MG63 (cell line): ENCODE measurements around the gene BAHD1. TPM values are rescaled to one million over a fixed set of nuclear protein-coding genes. Genes with fewer than 3 reads are reported as not detected.

Experiments
- DNase-seq: peaks from one replicate; pipeline ENCODE4 v3.0.0-alpha.2; 2020
- H3K27me3 ChIP-seq: fragments of 250-450 bp; sonication (Bioruptor Pico); 2 replicates; pipeline ENCODE4 v1.5.1; 2020; ENCODE audit warnings: mild to moderate bottlenecking, moderate library complexity
- H3K36me3 ChIP-seq: fragments of 250-450 bp; sonication (Bioruptor Pico); 2 replicates; pipeline ENCODE4 v1.5.1; 2020; ENCODE audit warnings: mild to moderate bottlenecking, moderate library complexity
- H3K4me3 ChIP-seq: fragments of 250-450 bp; sonication (Bioruptor Pico); 2 replicates; pipeline ENCODE4 v1.5.1; 2020; ENCODE audit warnings: mild to moderate bottlenecking, moderate library complexity
- H3K9me3 ChIP-seq: fragments of 250-450 bp; sonication (Bioruptor Pico); 2 replicates; pipeline ENCODE4 v1.5.1; 2020; ENCODE audit warnings: mild to moderate bottlenecking, moderate library complexity
- total RNA-seq: library from RNA; depleted of rRNA; stranded (reverse); fragments of >200 nt; shearing (Covaris generic); gene quantifications from 2 replicates; pipeline ENCODE4 v1.2.3, GENCODE V29; 2014; ENCODE audit warnings: low replicate concordance

The BAHD1 gene
- total RNA-seq, 1 experiment from 2014 or later = 8.2 TPM

DNA sequence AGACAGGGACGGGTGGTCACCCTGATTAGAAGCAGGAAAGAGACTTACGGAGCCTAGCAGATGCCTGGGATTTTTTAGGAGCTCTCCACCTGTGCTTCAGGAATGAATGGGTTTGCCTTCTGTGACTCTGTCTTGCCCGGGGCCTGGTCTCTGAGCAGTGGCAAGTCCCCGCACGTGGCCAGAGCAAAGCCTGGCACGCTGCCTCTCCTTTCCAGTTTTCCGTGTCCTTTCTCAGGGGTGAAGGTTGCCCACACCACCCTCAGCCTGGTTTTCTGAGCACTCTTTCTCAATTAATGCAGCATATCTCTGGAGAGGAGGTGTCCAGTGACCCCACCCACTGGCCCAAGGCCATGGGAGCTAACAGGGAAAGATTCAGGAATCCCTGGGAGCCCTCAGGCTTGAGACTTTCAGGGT lies 15.6 kb downstream of the BAHD1 start:
- Histone ChIP-seq H3K27me3 (no peaks in the 10 kb centered on the region), H3K4me3 (no peak overlapping the region), H3K36me3 (no peaks in the 10 kb centered on the region), H3K9me3 (no peaks in the 10 kb centered on the region)
- no peak for DNase-seq

DNA sequence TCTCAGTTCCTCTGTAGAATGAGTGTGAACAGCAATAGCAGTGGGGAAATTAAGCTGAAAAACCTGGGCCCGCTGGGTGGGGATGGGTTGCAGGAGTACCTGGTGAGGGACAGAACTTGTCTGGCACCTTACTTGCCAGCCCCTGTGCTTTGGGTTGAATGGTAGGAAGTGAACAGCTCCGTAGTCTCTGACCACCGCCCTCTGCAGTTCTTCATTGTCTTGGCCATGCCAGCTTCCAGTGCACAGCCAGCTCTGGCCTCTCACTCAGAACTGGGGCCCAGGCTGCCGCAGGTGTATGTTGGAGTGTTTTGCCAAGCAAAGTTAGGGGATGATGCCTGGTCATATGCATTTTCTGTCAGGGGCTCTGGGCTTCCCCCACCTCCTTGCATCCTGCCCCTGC lies 16.0 kb downstream of the BAHD1 start:
- Histone ChIP-seq H3K4me3 (no peak overlapping the region), H3K36me3 (no peaks in the 10 kb centered on the region), H3K9me3 (no peaks in the 10 kb centered on the region), H3K27me3 (no peaks in the 10 kb centered on the region)
- DNase-seq = no peak

DNA sequence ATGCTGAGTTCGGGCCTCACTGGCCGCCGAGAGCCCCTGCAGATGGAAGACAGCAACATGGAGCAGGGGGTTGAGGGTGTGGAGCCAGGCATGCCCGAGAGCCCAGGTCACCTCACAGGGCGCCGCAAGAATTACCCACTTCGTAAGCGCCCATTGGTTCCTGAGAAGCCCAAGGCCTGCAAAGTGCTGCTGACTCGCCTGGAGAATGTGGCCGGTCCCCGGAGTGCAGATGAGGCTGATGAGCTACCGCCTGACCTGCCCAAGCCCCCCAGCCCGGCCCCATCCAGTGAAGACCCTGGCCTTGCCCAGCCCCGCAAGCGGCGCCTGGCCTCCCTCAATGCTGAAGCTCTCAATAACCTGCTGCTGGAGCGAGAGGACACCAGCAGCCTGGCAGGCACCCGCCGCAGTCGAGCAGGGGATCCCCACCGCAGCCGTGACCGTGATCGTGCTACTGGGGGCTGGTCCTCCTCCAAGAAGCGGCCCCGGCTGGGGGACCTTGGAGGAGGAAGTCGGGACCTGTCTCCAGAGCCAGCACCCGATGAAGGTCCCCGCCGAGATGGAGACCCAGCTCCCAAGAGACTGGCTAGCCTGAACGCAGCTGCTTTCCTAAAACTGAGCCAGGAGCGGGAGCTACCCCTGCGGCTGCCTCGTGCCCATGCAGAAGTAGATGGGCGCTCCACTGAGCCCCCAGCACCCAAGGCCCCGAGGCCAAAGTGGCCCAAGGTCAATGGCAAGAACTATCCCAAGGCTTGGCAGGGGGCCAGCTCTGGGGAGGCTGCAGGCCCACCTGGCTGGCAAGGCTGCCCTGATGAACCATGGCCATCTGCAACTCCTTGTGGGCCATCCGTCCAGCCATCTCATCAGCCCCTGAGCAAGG lies 18.0 kb downstream of the BAHD1 start:
- 0 out of 2 replicates have a peak, but pooled peaks cover 4% of the 10 kb centered on the region for H3K36me3 ChIP-seq
- DNase-seq = no peak
- H3K27me3 ChIP-seq = no peaks in the 10 kb centered on the region
- H3K9me3 ChIP-seq = no peaks in the 10 kb centered on the region
- no peak overlapping the region for H3K4me3 ChIP-seq

DNA sequence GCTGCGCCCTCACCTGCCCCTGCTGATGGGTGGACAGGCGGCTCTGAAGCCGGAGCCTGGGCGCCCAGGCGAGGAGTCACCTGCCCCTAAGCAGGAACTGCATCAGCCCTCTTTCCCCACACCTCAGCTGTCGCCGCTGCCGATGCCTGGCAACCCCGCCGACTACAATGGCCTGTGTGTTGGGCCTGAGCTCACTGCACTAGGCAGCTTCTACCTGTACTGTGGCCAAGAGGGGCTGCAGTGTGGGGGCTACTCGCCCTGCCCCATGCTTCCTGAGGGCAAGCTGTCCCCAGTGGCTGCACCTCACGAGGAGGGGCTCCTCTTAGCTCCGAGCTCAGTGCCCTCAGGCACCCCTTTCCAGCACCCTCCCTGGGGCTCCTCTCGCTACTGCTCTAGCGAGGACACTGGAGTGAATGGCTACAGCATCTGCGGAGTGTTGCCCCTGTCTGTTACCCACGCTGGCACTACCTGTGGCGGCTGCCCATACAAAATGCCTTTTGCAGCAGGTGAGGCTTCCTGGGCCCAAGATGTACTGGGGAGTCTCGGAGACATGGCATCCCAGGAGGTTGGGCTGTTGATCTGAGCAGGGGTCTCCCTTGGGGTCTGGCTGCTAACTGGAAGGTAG lies 18.8 kb downstream of the BAHD1 start:
- H3K36me3 ChIP-seq = peaks cover 8% of the 10 kb centered on the region; the same call in 1 of the 2 replicates
- DNase-seq = no peak

DNA sequence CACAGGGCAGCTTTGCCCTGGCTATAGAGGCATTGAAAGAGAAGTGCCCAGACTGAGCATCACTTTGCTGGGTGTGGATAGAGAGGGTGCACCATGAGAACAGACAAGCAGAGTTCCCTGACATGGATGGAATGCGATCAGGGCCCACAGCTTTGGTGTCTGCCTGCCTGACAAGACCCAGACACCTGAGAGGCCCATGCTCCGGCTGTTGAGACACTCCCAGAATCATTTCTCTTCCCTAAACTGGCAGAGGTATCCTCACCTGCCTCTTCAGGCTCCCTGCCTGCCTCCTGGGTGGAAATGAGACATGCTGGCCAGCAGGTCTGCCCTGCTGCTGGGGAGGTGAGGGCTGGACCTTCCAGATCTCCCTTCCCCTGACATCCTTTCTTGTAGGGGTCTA lies 19.7 kb downstream of the BAHD1 start:
- DNase-seq = no peak
- H3K36me3 ChIP-seq = peaks cover 8% of the 10 kb centered on the region
- H3K27me3 ChIP-seq = no peaks in the 10 kb centered on the region
- no peak overlapping the region for H3K4me3 ChIP-seq
- H3K9me3 ChIP-seq = no peaks in the 10 kb centered on the region

More for the DNA sequence above, 18.8 kb downstream of the BAHD1 start:
- no peak overlapping the region for H3K4me3 ChIP-seq
- no peaks in the 10 kb centered on the region for H3K27me3 ChIP-seq
- no peaks in the 10 kb centered on the region for H3K9me3 ChIP-seq

DNA sequence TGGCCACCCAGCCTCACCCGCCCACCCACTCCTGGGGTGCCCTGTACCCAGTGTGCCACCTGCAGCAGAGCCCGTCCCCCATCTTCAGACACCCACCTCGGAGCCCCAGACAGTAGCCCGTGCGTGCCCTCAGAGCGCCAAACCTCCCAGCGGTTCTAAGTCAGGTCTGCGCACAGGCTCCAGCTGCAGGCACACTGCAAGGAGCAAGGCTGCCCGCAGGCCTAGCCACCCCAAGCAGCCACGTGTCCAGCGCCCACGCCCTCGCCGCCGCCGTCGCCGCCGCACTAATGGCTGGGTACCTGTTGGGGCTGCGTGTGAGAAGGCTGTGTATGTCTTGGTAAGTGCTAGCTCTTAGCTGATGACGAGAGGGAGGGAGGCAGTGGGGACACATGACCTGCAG lies 21.2 kb downstream of the BAHD1 start:
- Histone ChIP-seq H3K27me3 (no peaks in the 10 kb centered on the region), H3K36me3 (peaks cover 8% of the 10 kb centered on the region), H3K9me3 (no peaks in the 10 kb centered on the region), H3K4me3 (no peak overlapping the region)
- no peak for DNase-seq

DNA sequence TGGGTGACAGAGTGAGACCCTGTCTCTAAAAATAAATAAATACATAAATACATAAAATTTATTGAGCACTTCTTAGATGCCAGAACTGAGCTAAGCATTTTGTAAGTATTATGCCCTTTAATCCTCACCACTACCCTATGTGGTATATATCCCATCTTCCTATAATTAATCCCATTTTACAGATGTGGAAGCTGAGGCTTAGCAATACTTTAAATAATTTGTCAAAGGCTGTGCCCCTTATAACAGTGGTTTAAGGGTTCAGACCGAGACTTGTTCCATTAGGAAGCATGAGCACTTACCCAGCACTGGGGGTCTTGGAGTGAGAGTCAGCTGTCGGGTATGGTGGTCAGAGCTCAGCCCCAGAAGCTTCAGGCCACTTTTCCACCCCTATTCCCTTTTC lies 22.5 kb downstream of the BAHD1 start:
- Histone ChIP-seq H3K36me3 (peaks cover 8% of the 10 kb centered on the region), H3K27me3 (no peaks in the 10 kb centered on the region), H3K9me3 (no peaks in the 10 kb centered on the region), H3K4me3 (no peak overlapping the region)
- DNase-seq = no peak

DNA sequence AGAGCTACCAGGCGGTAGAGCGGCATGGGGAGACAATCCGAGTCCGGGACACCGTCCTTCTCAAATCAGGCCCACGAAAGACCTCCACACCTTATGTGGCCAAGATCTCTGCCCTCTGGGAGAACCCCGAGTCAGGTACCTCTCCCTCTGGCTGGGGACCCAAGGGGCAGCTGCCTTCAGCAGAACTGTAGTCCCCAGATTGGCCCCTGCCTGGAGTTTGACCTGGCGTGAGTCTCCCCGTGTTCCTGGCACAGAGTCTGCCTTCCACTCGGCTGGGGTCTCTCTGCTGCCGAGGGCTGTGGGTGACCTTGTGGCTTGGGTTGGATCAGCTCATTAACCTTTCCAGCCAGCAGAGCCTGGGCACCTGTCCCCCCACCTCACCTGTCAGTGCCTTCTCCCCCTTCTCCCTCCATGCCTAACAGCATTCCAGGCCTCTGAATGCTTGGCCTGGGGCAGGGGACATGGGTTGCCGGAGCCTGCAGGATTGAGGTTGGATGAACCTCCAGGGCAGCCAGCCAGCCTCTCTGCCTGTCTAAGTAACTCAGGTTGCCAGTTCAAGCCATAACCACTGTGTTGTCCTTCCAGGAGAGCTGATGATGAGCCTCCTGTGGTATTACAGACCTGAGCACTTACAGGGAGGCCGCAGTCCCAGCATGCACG lies 23.3 kb downstream of the BAHD1 start:
- H3K36me3 ChIP-seq = peaks cover 8% of the 10 kb centered on the region
- H3K4me3 ChIP-seq = no peak overlapping the region
- H3K27me3 ChIP-seq = no peaks in the 10 kb centered on the region
- no peaks in the 10 kb centered on the region for H3K9me3 ChIP-seq
- DNase-seq = no peak

DNA sequence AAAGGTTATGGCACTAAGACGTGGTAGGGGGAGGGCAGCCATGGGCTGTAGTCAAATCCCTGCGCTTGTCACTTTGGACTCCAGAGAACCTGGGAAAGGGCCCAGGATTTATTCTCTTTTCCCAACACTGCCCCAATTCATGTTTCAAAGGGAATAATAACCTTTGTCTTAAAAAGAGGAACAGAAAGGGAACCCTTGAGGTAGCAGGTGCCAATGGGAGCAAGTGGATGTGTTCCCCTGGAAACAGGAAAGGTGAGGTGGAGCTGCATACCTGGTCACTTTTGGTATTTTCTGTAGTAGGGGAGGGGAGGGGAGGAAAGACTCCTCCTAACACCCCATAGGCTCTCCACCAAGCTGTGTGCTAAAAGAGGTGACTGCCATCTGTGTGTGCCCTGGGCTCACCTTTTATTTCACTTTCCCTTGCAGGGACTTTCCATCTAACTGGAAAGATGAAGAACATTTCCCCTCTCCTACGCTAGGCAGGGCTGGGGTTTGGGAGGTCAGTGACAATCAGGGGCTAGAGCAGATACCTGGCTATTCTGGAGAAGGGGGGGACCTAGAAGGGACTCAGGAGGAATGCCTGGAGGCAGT lies 23.9 kb downstream of the BAHD1 start:
- DNase-seq = no peak
- H3K36me3 ChIP-seq = peaks cover 8% of the 10 kb centered on the region
- H3K27me3 ChIP-seq = no peaks in the 10 kb centered on the region
- no peaks in the 10 kb centered on the region for H3K9me3 ChIP-seq
- H3K4me3 ChIP-seq = no peak overlapping the region

DNA sequence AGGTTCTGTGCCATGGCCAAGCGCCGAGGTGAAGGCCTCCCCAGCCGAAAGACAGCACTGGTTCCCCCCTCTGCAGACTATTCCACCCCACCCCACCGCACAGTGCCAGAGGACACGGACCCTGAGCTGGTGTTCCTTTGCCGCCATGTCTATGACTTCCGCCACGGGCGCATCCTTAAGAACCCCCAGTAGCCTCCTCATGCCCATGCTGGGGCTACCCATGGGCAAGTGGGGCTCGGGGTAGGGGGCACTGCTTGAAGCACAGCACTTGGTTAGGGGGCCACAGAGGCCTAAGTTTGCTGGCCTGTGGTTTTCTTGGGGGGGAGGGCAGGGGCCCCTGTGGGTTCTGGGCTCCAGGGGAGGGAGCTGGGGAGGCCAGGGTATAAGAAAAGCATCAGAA lies 25.2 kb downstream of the BAHD1 start:
- Histone ChIP-seq H3K27me3 (no peaks in the 10 kb centered on the region), H3K36me3 (peaks cover 8% of the 10 kb centered on the region), H3K9me3 (no peaks in the 10 kb centered on the region), H3K4me3 (no peak overlapping the region)
- no peak for DNase-seq

DNA sequence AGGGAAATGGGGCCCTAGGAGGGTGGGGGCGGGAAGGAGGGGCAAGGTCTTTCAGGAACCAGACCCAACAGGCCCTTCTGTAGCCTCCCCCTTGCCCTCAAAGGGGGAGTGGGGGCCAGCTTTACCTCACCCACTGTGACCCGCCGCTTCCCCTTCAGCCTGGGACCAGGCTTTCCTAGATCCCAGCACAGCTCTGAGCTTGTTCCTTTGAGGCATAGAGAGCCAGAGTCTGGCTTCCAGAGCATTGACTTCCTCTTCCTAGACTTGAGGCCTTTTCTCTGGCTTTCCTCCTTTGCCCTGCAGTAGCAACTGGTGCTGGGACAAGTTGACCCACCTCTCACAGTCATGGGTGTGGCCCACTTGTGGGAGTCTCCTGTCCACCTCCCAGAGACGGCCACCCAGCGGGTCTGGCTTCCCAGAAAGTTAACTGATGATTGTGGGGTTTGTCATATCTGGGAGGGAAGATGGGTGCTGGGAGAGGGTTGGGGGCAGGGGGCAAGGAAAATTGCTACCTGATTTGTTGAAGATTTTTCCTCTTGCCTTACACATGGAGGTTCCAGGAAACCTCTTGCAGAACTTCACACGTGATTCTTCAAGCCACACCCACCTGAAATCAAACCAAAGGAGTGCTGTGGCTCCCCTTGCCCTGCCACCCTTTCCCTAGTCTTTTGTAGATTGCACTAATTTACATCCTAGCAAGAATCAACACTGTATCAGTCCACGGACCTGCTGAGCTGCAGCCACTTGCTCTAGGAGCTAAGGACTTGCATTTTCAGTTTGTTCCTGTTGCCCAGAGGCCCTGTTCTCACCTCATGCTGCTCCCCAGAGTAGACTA lies 25.9 kb downstream of the BAHD1 start:
- Histone ChIP-seq H3K4me3 (no peak overlapping the region), H3K9me3 (no peaks in the 10 kb centered on the region), H3K27me3 (no peaks in the 10 kb centered on the region), H3K36me3 (peaks cover 8% of the 10 kb centered on the region)
- DNase-seq = no peak

DNA sequence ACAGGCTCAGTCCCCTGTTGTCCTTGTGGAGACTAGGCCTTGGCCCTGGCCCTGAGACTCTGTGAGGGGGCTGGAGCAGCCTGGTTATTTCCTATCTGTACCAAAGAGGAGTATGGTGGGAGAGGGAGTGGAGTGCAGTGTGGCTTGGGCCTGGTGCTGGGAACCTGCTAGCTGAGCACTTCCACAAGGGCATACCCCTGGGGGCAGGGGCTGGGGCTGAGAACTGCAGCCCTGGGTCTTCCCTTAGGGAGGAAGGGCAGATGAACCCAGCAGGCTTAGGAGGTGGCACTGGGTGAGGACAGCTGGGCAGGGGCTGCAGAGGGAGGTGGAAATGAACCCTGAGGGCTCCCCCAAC lies 26.5 kb downstream of the BAHD1 start:
- Histone ChIP-seq H3K4me3 (no peak overlapping the region), H3K9me3 (no peaks in the 10 kb centered on the region), H3K27me3 (no peaks in the 10 kb centered on the region), H3K36me3 (peaks cover 8% of the 10 kb centered on the region)
- no peak for DNase-seq

DNA sequence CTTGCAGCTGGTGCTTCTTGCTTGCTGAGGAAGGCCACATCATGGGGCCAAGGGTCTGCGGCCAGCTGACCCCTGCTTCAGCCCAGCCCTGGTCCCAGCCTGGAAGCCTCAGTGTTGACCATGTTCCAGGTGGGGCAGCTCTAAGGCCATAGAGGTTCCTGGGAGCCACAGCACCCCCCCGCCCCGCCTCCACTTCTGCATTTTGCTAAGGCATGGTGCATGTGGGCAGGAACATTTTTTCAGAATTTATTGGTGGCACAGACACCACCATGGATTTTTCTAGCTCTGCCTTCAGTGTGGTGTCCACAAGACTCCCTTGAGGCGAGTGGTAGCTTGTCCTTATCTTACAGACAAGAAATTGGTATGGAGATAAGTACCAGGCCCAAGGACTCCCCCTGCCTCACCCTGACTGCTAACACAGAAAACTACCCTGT lies 28.2 kb downstream of the BAHD1 start:
- Histone ChIP-seq H3K9me3 (no peaks in the 10 kb centered on the region), H3K4me3 (no peak overlapping the region), H3K27me3 (no peaks in the 10 kb centered on the region), H3K36me3 (peaks cover 3% of the 10 kb centered on the region)
- DNase-seq = no peak

DNA sequence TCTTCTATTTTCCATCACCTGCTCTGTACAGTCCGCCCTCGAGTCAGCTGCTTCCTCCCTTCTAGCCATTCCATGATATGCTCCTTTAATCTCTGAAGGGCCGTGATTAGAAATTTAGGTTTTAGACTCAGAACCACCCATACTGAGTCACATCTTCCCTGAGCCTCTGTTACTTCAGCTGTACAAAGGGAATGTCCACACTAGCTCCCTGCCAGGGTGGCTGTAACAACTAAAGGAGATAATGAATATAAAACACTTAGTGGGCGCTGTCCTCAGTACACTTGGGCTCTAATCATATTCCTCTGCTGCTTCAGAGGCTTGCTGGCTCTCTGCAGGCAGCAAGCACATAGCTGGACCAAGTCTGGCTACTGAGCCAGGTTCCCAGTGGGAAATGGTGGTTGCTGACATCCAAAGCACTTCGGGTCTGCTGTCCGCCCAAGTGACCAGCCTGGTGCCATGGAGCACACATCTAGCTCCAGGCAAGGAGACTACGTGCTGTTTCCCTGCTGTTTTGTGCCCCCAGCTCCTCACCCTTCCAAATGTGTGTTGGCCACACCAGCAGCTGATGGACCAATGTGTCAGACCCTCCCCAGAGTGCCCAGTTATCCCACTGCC lies 29.1 kb downstream of the BAHD1 start:
- Histone ChIP-seq H3K36me3 (no peaks in the 10 kb centered on the region; the same call in 1 of the 2 replicates), H3K27me3 (no peaks in the 10 kb centered on the region), H3K4me3 (peak overlapping the region; percentile 37), H3K9me3 (no peaks in the 10 kb centered on the region)
- DNase-seq = no peak

DNA sequence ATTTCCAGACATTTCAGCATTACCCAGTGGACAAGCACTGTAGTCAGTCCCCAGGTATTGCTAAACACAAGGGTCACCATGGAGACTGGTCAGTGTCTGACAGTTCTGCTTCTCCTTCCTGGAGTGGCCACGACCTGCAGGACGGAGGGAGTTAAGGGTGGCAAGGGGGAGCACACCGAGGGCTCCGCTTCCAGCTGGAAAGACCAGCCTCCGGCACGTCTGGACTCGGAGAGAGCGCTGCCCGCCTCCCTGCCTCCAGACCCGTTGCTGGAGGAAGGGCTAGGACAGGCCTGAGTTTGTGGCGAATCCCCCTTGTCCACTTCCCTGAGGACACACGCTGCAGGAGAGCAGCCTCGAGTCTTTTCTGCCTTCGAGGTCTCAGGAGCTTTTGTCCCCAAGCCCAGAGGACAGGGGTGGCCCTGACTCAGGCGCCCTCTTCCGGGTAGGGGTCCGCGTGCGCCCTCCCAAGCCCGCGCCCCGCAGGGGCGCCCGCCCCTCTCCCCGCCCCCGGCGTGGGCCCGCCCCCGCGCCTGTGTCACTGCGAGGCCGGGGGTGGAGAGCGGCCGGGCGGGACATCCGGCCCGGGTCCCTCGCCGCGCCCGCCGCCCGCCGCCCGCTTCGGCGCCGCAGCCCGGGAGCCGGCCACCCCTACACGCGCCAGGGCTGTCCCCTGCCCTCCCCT lies 29.8 kb downstream of the BAHD1 start, which contains the start of gene CHST14:
Gene CHST14 (plus strand): TSS at position 562 of the 682 bp plus-strand sequence. CDS start 230 bp downstream, outside the sequence.
- H3K4me3 ChIP-seq = peak within 1 kb of the TSS; percentile 64
- H3K9me3 ChIP-seq = no peaks in the 10 kb centered on the region
- peak; percentile 49 for DNase-seq
- no peaks in the 10 kb centered on the region; the same call in 1 of the 2 replicates for H3K36me3 ChIP-seq
- H3K27me3 ChIP-seq = no peaks in the 10 kb centered on the region
